AML-193 (cell line): ENCODE data around the gene PRSS23.
"Not testable (repeated sequence)": the region's sequence is repeated elsewhere in the genome, so short reads cannot be mapped to it uniquely, and the experiment has no call there.

Experiments used
- DNase-seq, 2 experiments: peaks; one replicate each; lab custom pipeline; 2025; lab: John Stamatoyannopoulos, UW

The PRSS23 gene

DNA sequence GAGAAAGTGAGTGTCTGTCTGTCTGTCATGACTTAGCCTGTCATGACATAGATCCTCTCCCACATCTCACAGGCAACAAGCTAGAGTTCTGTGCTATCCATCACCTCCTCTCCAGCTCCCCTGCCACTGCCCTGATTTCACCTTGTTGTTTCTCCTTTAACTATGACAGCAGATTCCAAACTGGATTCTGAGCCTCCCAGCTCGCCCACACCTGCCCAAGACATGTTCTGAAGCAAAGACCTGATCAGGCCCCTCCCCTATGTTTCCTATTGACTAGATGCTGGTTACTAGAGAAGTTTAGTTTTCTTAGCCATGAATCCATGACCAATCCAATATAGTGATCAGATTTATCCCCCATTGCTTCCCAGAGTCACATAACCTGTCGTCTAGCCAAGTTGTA is 15.4 kb downstream of the PRSS23 start:
- DNase-seq: no peak

GRCh38 chr11:86816251-86816726 is 15.9 kb downstream of the PRSS23 start:
- DNase-seq: no peak

- DNase-seq: peak; percentile 67 to 71
These were observed 18.3 kb downstream of the PRSS23 start for GRCh38 chr11:86818462-86819192.

- not testable (repeated sequence) for DNase-seq
These were observed 23.8 kb downstream of the PRSS23 start for GRCh38 chr11:86824139-86824538.

GRCh38 chr11:86834376-86834775 is 34.0 kb downstream of the PRSS23 start:
- DNase-seq: not testable (repeated sequence)

DNA sequence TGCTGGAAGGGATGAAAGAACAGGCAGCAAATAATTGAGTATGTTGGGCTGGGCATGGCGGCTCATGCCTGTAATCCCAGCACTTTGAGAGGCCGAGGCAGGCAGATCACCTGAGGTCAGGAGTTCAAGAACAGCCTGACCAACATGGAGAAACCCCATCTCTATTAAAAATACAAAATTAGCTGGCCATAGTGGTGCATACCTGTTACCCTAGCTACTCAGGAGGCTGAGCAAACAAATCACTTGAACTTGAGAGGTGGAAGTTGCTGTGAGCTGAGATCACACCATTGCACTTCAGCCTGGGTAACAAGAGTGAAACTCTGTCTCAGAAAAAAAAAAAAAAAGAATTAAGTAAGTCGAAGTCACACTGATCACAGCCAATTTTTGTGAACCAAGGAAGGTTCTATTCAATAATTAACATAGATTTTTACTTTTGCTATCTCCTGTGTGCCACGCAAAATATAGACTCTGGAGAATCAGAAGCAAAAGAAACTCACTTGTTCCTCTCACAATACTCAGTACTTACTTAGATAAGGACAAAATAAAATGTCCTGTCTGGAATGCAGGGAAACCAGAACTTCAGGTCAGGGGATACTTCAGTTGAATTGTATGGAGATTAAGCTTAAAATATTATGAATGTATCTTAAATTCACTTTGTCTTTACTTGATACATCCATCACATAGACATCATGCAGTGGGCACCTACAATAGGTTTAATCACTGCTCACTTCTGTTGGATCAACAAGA is 44.6 kb downstream of the PRSS23 start:
- DNase-seq: not testable (repeated sequence)

DNA sequence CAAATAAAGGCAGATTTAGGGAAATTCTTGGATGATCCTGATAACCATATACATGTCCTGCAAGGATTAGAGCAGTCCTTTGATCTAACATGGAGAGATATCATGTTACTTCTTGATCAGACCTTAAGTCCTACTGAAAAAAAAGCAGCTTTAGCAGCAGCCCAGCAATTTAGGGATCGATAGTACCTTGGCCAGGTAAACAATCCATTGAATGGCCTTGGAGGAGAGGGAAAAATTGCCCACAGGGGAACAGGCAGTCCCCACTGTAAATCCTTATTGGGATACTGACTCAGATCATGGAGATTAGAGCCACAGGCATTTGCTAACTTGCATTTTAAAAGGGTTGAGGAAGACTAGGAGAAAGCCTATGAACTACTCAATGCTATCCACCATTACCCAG is 47.8 kb downstream of the PRSS23 start:
- DNase-seq: no peak

- DNase-seq: no peak
These were observed 49.3 kb downstream of the PRSS23 start for GRCh38 chr11:86849679-86850078.
